KMS-11 (cell line): ENCODE results near the gene ZNF480.
"Not testable (repeated sequence)": the region's sequence is repeated elsewhere in the genome, so short reads cannot be mapped to it uniquely, and the experiment has no call there.

Experiments
- H2AFZ ChIP-seq: fragments of 200-600 bp; sonication (generic); 2 replicates; pipeline ENCODE4 v1.6.1; 2016; ENCODE audit warnings: antibody characterized with exemption, mixed run types, low read depth
- H3K27ac ChIP-seq: fragments of 200-600 bp; sonication (generic); 2 replicates; pipeline ENCODE4 v1.6.1; 2016; ENCODE audit warnings: mild to moderate bottlenecking, mixed run types
- H3K27me3 ChIP-seq: fragments of 200-600 bp; sonication (generic); 2 replicates; pipeline ENCODE4 v1.6.1; 2017; ENCODE audit warnings: mild to moderate bottlenecking, low read depth, mixed run types, moderate library complexity; ENCODE audit not compliant: insufficient read depth
- H3K36me3 ChIP-seq: fragments of 200-600 bp; sonication (generic); 2 replicates; pipeline ENCODE4 v1.6.1; 2017; ENCODE audit warnings: mild to moderate bottlenecking, mixed run types; ENCODE audit not compliant: insufficient read depth
- H3K4me1 ChIP-seq: fragments of 200-600 bp; sonication (generic); 2 replicates; pipeline ENCODE4 v1.6.1; 2016; ENCODE audit warnings: mild to moderate bottlenecking, low read depth, mixed run types; ENCODE audit not compliant: poor library complexity, severe bottlenecking
- H3K4me2 ChIP-seq: fragments of 200-600 bp; sonication (generic); 2 replicates; pipeline ENCODE4 v1.7.0; 2016; ENCODE audit warnings: mild to moderate bottlenecking, mixed run types
- H3K4me3 ChIP-seq: fragments of 200-600 bp; sonication (generic); IDR thresholded peaks from 2 replicates; pipeline ENCODE4 v1.6.1; 2017; ENCODE audit warnings: low read depth, low read length, mixed read lengths; ENCODE audit not compliant: insufficient read depth
- H3K79me2 ChIP-seq: fragments of 200-600 bp; sonication (generic); 2 replicates; pipeline ENCODE4 v1.6.1; 2016; ENCODE audit warnings: low read depth, mixed run types; ENCODE audit not compliant: insufficient read depth
- H3K9ac ChIP-seq: fragments of 200-600 bp; sonication (generic); 2 replicates; pipeline ENCODE4 v1.6.1; 2016; ENCODE audit warnings: mild to moderate bottlenecking, mixed run types
- H4K20me1 ChIP-seq: fragments of 200-600 bp; sonication (generic); 2 replicates; pipeline ENCODE4 v1.6.1; 2016; ENCODE audit warnings: mild to moderate bottlenecking, mixed run types; ENCODE audit not compliant: insufficient read depth
- CTCF ChIP-seq: fragments of 200-600 bp; sonication (generic); conservative IDR thresholded peaks from 2 replicates; pipeline ENCODE4 v1.6.1; 2017; ENCODE audit warnings: low read depth, mild to moderate bottlenecking, antibody characterized with exemption, low read length, moderate library complexity, mixed read lengths

The ZNF480 gene

DNA sequence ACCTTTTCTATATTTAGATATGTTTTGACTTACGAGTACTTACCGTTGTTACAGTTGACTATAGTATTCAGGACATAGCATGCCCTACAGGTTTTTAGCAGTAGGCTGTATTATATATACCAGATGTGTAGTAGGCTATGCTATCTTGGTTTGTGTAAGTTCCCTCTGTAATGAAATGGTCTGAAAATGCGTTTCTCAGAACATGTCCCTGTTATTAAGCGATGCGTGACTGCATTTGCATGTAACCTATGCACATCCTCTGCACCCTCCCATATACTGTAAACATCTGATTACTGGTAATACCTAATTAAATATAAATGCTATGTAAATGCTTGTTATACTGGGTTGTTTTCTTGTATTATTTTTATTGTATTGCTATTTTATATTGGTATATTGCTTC is 21.0 kb upstream of the ZNF480 start:
- H3K4me2 ChIP-seq, result no peak overlapping the region
- H3K36me3 ChIP-seq, result peaks cover 12% of the 10 kb centered on the region; the same call in 1 of the 2 replicates
- no peak overlapping the region for H3K4me3 ChIP-seq

GRCh38 chr19:52277471-52277870 is 19.5 kb upstream of the ZNF480 start:
- Histone ChIP-seq H3K4me2 (no peak overlapping the region), H3K27ac (no peak overlapping the region), H3K36me3 (peaks cover 14% of the 10 kb centered on the region; the same call in 1 of the 2 replicates), H3K9ac (no peak overlapping the region), H3K4me1 (no peaks in the 10 kb centered on the region), H4K20me1 (no peaks in the 10 kb centered on the region), H3K4me3 (no peak overlapping the region), H3K79me2 (peaks cover 91% of the 10 kb centered on the region), H2AFZ (no peak overlapping the region), H3K27me3 (no peaks in the 10 kb centered on the region)
- no peak for TF ChIP-seq CTCF

More for the DNA sequence above, 21.0 kb upstream of the ZNF480 start:
- H3K79me2 ChIP-seq, result peaks cover 91% of the 10 kb centered on the region
- H3K27me3 ChIP-seq, result no peaks in the 10 kb centered on the region
- no peaks in the 10 kb centered on the region for H4K20me1 ChIP-seq
- no peak overlapping the region for H3K9ac ChIP-seq
- no peak overlapping the region for H3K27ac ChIP-seq
- H2AFZ ChIP-seq, result no peak overlapping the region
- no peaks in the 10 kb centered on the region for H3K4me1 ChIP-seq
- TF ChIP-seq CTCF, result no peak

GRCh38 chr19:52286256-52286655 is 10.7 kb upstream of the ZNF480 start:
- peaks cover 24% of the 10 kb centered on the region; the same call in 1 of the 2 replicates for H3K36me3 ChIP-seq
- no peak for TF ChIP-seq CTCF
- H4K20me1 ChIP-seq, result no peaks in the 10 kb centered on the region
- H3K79me2 ChIP-seq, result peaks cover 11% of the 10 kb centered on the region; the same call in 1 of the 2 replicates
- H3K27me3 ChIP-seq, result no peaks in the 10 kb centered on the region
- H3K4me3 ChIP-seq, result no peak overlapping the region
- H3K9ac ChIP-seq, result no peak overlapping the region
- no peak overlapping the region for H3K27ac ChIP-seq
- H3K4me1 ChIP-seq, result no peaks in the 10 kb centered on the region
- no peak overlapping the region for H3K4me2 ChIP-seq
- no peak overlapping the region for H2AFZ ChIP-seq

- Histone ChIP-seq H3K9ac (no peak overlapping the region), H4K20me1 (no peaks in the 10 kb centered on the region), H3K79me2 (no peaks in the 10 kb centered on the region), H3K4me3 (no peak overlapping the region), H2AFZ (no peak overlapping the region), H3K27me3 (no peaks in the 10 kb centered on the region), H3K27ac (no peak overlapping the region), H3K4me1 (peaks cover 11% of the 10 kb centered on the region), H3K4me2 (no peak overlapping the region), H3K36me3 (peaks cover 13% of the 10 kb centered on the region; the same call in 1 of the 2 replicates)
- no peak for TF ChIP-seq CTCF
Measured at GRCh38 chr19:52291781-52292180, 5.2 kb upstream of the ZNF480 start.

DNA sequence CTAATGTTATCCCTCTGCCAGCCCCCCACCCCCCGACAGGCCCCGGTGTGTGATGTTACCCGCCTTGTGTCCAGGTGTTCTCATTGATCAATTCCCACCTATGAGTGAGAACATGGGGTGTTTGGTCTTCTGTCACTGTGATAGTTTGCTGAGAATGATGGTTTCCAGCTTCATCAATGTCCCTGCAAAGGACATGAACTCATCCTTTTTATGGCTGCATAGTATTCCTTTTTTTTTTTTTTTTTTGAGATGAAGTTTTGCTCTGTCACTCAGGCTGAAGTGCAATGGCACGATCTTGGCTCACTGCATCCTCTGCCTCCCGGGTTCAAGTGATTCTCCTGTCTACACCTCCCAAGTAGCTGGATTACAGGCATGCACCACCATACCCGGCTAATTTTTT is 4.0 kb upstream of the ZNF480 start:
- not testable (repeated sequence) for H3K27me3 ChIP-seq, H4K20me1 ChIP-seq, H3K79me2 ChIP-seq, H3K4me3 ChIP-seq, H3K9ac ChIP-seq, H2AFZ ChIP-seq, H3K27ac ChIP-seq, H3K4me2 ChIP-seq
- Histone ChIP-seq H3K4me1 (peaks cover 15% of the 10 kb centered on the region), H3K36me3 (peaks cover 13% of the 10 kb centered on the region; the same call in 1 of the 2 replicates)
